Measurements from ENCODE around the gene NCAN. TPM values are rescaled to one million over a fixed set of nuclear protein-coding genes. Genes with fewer than 3 reads are reported as not detected.

Gene NCAN
- polyA plus RNA-seq, 2 of the 4 experiments (the other 2 are of a cell fraction): 0.03 to 0.05 TPM

- no peak for TF ChIP-seq HOXA7 (CRISPR knock-in tag; IDR thresholded peaks at IDR 0.05)
- TF ChIP-seq USF2 (IDR thresholded peaks at IDR 0.05): no peak
- no peak for TF ChIP-seq CBX8 (IDR thresholded peaks at IDR 0.05)
These were observed 22.6 kb downstream of the NCAN start (continued) for GRCh38 chr19:19234220-19234816.

DNA sequence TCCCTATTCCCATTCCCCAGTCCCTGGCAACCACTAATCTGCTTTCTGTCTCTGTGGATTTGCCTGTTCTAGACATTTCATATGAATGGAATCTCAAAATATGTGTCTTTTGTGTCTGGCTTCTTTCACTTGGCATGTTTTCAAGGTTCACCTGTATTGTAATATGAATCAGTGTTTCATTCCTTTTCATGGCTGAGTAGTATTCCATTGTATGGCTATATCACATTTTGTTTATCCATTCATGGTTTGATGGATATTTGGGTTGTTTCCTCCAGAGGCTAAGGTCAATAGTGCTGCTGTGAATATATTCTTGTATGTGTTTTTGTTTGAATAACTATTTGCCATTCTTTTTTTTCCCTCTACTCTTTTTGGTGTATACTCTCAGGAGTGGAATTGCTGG lies 24.4 kb downstream of the NCAN start:
- ATAC-seq: no peak
- ChIA-PET POLR2A (no interaction called here), CTCF (no interaction called here)
- TF ChIP-seq MYC (IDR thresholded peaks at IDR 0.05; ENCODE audit: borderline replicate concordance, low read length) (no peak), CTCF (IDR thresholded peaks at IDR 0.05) (no peak), SMC3 (IDR thresholded peaks at IDR 0.05) (no peak), NR3C1 (IDR thresholded peaks at IDR 0.05) (no peak), EHMT2 (IDR thresholded peaks at IDR 0.05; ENCODE audit: low read depth) (no peak), RFX5 (IDR thresholded peaks at IDR 0.05) (no peak), RARB (CRISPR knock-in tag; IDR thresholded peaks at IDR 0.05) (no peak), KDM1A (IDR thresholded peaks at IDR 0.05; ENCODE audit: low read depth) (no peak), ZSCAN20 (CRISPR knock-in tag; IDR thresholded peaks at IDR 0.05) (no peak), GATA3 (IDR thresholded peaks at IDR 0.05; ENCODE audit: borderline replicate concordance) (no peak), CBX2 (IDR thresholded peaks at IDR 0.05; ENCODE audit: borderline replicate concordance, low read depth) (no peak), HOXB13 (CRISPR knock-in tag; IDR thresholded peaks at IDR 0.05; ENCODE audit: low read depth) (no peak)
- H3K4me2 ChIP-seq: no peak overlapping the region
- no peak for FAIRE-seq
- peaks cover 15% of the 10 kb centered on the region; the same call in 2 of the 3 replicates for H3K9me3 ChIP-seq
- no peak overlapping the region for H3K4me3 ChIP-seq
- no peak for DNase-seq (ENCODE audit: low read depth in 1 of 2, low spot score in 1 of 2)
- no peaks in the 10 kb centered on the region for H3K4me1 ChIP-seq
- H3K27ac ChIP-seq: no peak overlapping the region

- ChIA-PET CTCF (no interaction called here), POLR2A (no interaction called here)
- Histone ChIP-seq H3K9me3 (peaks cover 15% of the 10 kb centered on the region; the same call in 2 of the 3 replicates), H3K4me2 (no peak overlapping the region), H3K27ac (no peak overlapping the region), H3K4me3 (no peak overlapping the region), H3K4me1 (no peaks in the 10 kb centered on the region)
- TF ChIP-seq POLR2AphosphoS2 (conservative IDR thresholded peaks at IDR 0.05; ENCODE audit: low read length) (no peak), RNF2 (IDR thresholded peaks at IDR 0.05; ENCODE audit: borderline replicate concordance, low read depth) (no peak), SMC3 (IDR thresholded peaks at IDR 0.05) (no peak), MAX (IDR thresholded peaks at IDR 0.05) (no peak), NPAS2 (CRISPR knock-in tag; IDR thresholded peaks at IDR 0.05; ENCODE audit: borderline replicate concordance) (no peak), HDAC2 (IDR thresholded peaks at IDR 0.05) (no peak), CTCF (IDR thresholded peaks at IDR 0.05) (no peak), SREBF2 (IDR thresholded peaks at IDR 0.05) (no peak), POLR2A (IDR thresholded peaks at IDR 0.05; ENCODE audit: low read length) (no peak), CEBPB (IDR thresholded peaks at IDR 0.05) (no peak), ZFP36 (IDR thresholded peaks at IDR 0.05; ENCODE audit: borderline replicate concordance, partially characterized antibody) (no peak), JUN (IDR thresholded peaks at IDR 0.05) (no peak), TFCP2L1 (CRISPR knock-in tag; IDR thresholded peaks at IDR 0.05) (no peak), FOXS1 (CRISPR knock-in tag; IDR thresholded peaks at IDR 0.05) (no peak), RAD21 (conservative IDR thresholded peaks at IDR 0.05 in 1 of 2, IDR thresholded peaks at IDR 0.05 in 1 of 2) (no peak), ELK1 (IDR thresholded peaks at IDR 0.05; ENCODE audit: low read depth, low read length) (no peak), MAFK (IDR thresholded peaks at IDR 0.05; ENCODE audit: partially characterized antibody) (no peak), CHD4 (IDR thresholded peaks at IDR 0.05; ENCODE audit: borderline replicate concordance) (no peak)
- no peak for FAIRE-seq
- no peak for DNase-seq (ENCODE audit: low read depth in 1 of 2, low spot score in 1 of 2)
- WGBS (ENCODE audit: missing lambda C conversion rate): 63% methylated on average over 7 of the region's 18 CpGs
- peak in 1 of 2 experiments; percentile 30; a peak in 1 of 6 replicates for ATAC-seq
These were observed 26.6 kb downstream of the NCAN start for GRCh38 chr19:19238126-19238894.
